Fibroblast of mammary gland (primary cell): ENCODE measurements around the gene DNPH1.

ENCODE experiments used
- DNase-seq: peaks from one replicate; pipeline ENCODE4 v3.0.0-alpha.2; 2010; ENCODE audit warnings: low read depth
- H3K4me3 ChIP-seq: 2 replicates; pipeline ENCODE4 v1.5.1; 2011; ENCODE audit warnings: low read depth, mild to moderate bottlenecking, low read length, moderate library complexity; ENCODE audit not compliant: control insufficient read depth
- CTCF ChIP-seq: conservative IDR thresholded peaks from 2 replicates; pipeline ENCODE4 v1.5.1; 2011; ENCODE audit warnings: low read depth, low read length, inconsistent platforms; ENCODE audit not compliant: control insufficient read depth, insufficient read depth

DNPH1 gene

DNA sequence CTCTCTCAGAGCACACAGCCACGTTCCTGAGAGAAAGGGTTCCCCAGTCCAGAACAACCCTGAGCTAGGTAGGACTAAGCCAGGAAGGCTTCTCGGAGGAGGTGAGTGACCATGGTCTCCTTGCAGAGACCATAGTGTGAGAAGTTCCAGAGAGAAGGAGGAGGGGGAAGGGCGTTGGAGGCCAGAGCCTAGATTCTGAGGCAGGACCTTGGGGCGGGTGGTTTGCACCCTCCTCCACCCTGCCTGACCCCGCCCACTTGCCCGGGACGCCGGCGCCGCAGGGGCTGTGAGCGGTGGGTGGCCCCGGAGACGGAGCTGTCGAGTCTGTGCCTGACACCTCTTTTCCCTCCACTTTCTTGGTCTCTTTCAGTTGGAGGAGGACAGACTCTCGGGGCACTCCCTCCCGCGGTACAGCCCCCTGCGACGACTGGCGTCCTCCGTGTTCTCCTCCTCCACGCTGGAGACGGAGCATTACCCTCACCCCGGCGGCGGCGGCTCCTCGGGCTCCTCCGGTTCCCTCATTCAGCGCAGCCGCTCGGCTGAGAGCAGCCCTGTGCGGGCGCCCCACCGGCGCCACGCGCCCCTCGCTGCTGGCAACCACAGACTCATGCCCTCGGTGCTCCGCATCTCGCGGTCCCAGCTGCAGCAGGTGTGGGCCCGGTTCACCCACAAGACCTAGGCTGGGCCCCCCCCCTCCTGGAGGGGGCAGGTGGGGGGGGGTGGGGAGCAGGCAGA is 40.2 kb upstream of the DNPH1 start:
- H3K4me3 ChIP-seq = no peak overlapping the region
- TF ChIP-seq CTCF = no peak
- DNase-seq = no peak

DNA sequence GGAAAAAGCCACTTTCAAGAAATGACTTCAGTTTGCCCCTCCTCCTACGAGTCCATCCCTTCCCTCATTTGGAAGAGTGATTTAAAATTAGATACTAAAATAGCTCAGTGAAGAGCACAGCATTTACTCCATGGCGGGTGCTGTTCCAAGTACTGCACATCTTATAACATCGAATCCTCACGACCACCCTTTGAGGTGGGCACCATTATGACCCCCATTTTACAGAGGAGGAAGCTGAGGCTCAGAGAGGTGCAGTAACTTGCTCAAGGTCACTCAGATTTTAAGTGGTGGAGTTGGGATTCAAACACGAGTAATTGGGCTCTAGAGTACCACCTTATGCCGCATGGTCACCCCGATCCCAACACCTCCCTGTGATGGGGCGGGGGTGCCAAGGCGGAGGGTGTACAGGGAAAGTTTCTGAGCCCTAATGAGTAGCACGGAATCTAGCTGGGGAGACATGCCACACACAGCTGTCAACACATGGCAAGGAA is 39.5 kb upstream of the DNPH1 start:
- TF ChIP-seq CTCF = no peak
- H3K4me3 ChIP-seq = no peak overlapping the region
- no peak for DNase-seq

DNA sequence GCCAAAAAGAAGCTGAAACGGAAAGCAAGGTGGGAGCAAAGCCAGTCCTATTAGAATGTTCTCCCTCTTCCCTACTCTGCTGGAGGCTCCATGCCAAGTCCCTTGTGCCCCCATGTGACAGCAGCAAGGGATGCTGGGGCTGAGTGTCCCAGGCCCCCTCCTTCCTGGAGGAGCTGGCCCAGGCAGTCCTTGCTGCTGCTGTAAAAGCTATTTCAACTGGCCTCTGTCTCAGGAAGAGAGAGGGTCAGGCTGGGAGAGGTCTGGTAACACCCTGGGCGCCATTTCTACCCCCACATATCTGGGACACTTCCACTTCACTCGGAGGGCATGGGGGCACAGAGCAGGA is 39.0 kb upstream of the DNPH1 start:
- TF ChIP-seq CTCF = no peak
- DNase-seq = no peak
- no peak overlapping the region for H3K4me3 ChIP-seq

DNA sequence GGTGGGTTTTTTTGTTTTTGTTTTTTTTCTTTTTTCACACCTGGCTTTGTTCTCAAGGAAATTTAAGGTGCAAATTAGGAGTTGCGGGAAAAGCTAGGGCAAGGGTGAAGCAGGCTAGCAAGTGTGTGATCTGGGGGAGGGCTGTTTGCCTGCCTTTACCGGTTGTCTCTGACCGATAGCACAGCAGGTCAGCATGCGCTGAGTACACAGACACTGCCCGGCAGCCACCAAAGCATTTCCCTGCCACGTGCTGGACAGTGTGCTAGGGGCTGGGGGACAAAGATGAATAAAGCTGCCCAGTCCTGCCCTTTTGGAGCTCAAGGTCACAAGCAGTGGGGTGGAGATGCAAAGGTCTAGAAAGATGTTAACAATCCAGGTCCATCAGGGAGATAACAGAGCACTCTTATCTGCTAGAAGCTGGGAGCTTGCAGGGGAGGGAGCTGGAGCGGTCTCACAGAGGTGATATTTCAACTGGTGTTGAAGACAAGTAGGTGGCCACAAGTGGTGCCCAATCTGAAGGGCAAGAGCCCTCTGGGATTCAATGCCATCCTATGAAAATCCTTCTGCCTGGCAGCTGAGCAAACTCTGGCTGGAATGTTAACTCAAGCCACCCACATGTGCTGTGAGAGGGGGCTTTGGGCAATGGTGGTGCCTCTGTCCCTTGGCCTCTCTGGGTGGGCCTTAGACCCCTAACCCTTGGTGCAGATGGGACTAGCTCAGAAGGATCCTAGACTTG is 38.5 kb upstream of the DNPH1 start:
- no peak for TF ChIP-seq CTCF
- no peak overlapping the region for H3K4me3 ChIP-seq
- no peak for DNase-seq

DNA sequence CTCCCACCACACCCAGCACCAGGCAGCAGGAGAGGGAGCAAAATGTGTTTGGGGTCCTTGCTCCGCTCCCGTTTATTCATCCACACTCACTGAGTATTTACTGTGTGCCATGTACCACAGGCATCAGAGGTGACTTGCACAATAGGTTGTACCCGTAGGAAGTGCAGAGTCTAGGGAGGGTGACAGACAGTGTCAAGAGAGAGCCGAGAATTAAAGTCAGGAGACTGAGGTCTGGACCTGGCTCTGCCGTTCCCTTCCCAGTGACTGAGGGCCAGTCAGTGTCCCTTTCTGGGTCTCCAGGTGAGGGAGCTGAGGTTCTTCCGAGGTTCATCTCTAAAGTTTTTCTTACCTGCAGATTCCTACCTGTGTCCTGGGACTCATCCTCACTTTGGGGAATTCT is 36.3 kb upstream of the DNPH1 start:
- TF ChIP-seq CTCF = no peak
- no peak overlapping the region for H3K4me3 ChIP-seq
- no peak for DNase-seq

DNA sequence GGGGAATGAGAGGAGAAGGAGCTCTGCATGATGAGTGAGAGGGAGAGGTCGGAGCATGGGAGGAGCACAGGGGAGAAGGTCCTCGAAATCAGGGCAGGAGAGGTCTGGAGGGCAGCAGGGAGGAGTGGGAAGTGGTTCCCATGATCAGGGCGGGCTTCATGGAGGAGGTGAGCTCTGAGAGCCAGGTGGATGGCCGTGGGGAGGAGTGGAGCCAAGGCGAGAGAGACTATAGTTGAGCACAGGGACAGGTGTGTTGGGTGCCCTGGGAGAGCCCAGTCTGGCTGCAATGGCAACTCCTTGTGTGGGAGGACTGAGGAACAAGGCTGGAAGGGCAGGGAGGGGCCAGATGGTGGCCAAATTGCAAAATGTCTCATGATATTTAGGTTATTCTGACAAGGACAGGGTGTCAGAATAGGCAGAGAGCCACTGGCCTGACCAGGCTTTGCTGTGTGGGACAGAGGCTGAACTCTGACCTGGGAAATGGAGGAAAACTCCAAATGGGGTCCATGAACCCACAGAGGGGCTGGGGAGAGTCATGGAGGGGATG is 35.4 kb upstream of the DNPH1 start:
- no peak for TF ChIP-seq CTCF
- H3K4me3 ChIP-seq = no peak overlapping the region
- DNase-seq = no peak
